ENCODE data around the gene C1orf141.

Gene C1orf141

DNA sequence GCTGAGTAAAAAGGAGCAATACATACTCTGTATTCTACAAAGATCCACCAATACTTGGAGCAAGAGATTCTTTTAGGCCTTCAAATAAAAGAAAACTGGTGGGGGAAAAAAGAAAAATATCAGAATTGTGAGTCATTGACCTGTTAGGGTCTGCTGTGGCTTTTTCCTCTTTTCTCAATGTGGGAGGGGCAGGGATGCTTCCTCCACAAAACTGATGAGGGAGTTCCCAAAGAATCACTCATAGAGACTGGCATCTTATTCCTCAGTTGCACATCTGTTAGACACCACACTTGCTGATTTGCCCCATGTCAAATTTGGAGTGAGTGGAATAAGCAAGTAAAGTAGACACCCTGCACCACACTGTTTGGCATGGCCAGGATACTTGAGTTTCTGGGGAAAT is 16.6 kb downstream of the C1orf141 start:
- H3K9me2 ChIP-seq (replicated peaks; ENCODE audit: insufficient read depth, low read length), result no peaks in the 10 kb centered on the region
- no peaks in the 10 kb centered on the region for H4K20me1 ChIP-seq (ENCODE audit: insufficient read depth, low read length)
- TF ChIP-seq EZH2phosphoT487 (IDR thresholded peaks at IDR 0.05; ENCODE audit: low read length) (no peak), EZH2 (optimal IDR thresholded peaks at IDR 0.05; ENCODE audit: low read depth, low read length) (no peak)
- TF ChIP-seq, protein P1, sequence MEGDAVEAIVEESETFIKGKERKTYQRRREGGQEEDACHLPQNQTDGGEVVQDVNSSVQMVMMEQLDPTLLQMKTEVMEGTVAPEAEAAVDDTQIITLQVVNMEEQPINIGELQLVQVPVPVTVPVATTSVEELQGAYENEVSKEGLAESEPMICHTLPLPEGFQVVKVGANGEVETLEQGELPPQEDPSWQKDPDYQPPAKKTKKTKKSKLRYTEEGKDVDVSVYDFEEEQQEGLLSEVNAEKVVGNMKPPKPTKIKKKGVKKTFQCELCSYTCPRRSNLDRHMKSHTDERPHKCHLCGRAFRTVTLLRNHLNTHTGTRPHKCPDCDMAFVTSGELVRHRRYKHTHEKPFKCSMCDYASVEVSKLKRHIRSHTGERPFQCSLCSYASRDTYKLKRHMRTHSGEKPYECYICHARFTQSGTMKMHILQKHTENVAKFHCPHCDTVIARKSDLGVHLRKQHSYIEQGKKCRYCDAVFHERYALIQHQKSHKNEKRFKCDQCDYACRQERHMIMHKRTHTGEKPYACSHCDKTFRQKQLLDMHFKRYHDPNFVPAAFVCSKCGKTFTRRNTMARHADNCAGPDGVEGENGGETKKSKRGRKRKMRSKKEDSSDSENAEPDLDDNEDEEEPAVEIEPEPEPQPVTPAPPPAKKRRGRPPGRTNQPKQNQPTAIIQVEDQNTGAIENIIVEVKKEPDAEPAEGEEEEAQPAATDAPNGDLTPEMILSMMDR (IDR thresholded peaks at IDR 0.05; ENCODE audit: low read length), result no peak
- H3K9me3 ChIP-seq (replicated peaks; ENCODE audit: insufficient read depth, low read length), result no peaks in the 10 kb centered on the region
- no peak overlapping the region for H2AFZ ChIP-seq (ENCODE audit: low read length)
- no peak overlapping the region for H3K4me2 ChIP-seq (ENCODE audit: low read depth, low read length)
- H3K27me3 ChIP-seq (replicated peaks; ENCODE audit: insufficient read depth, low read length), result no peaks in the 10 kb centered on the region
- H3F3A ChIP-seq (ENCODE audit: insufficient read depth, low read length), result no peaks in the 10 kb centered on the region
- H3K9ac ChIP-seq (ENCODE audit: low read length), result no peak overlapping the region
- no peaks in the 10 kb centered on the region for H3K4me1 ChIP-seq (ENCODE audit: low read length)
- H3K27ac ChIP-seq (ENCODE audit: low read length), result no peak overlapping the region
- H3K36me3 ChIP-seq (replicated peaks; ENCODE audit: insufficient read depth, low read length), result no peaks in the 10 kb centered on the region
- DNase-seq, result no peak
- H3K4me3 ChIP-seq (ENCODE audit: low read length), result no peak overlapping the region
- no peaks in the 10 kb centered on the region for H3K79me2 ChIP-seq (ENCODE audit: low read length)

DNA sequence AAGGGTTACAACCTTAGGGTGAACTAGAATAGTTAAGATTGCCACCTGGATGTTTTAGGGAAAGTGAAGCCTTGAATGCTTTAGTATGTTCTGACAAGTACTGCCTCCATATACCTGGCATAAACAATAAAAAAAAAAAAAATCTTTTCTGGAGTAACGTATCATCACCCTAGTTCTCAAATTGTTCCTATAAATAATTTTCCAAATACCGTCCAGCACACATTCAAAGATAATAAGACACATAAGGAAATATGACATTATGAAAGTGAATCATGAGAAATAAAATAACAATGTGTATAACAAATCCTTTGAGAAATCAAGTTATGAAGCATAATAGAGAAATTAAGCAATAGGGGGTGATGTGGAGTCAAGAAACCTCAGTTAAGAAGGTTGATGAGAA is 20.6 kb downstream of the C1orf141 start:
- Histone ChIP-seq H3K79me2 (ENCODE audit: low read length) (no peaks in the 10 kb centered on the region), H3K27me3 (replicated peaks; ENCODE audit: insufficient read depth, low read length) (no peaks in the 10 kb centered on the region), H3K4me3 (ENCODE audit: low read length) (no peak overlapping the region), H3K9me3 (replicated peaks; ENCODE audit: insufficient read depth, low read length) (no peaks in the 10 kb centered on the region), H3K27ac (ENCODE audit: low read length) (no peak overlapping the region), H3K4me1 (ENCODE audit: low read length) (peaks cover 4% of the 10 kb centered on the region; the same call in 1 of the 2 replicates), H3K9me2 (replicated peaks; ENCODE audit: insufficient read depth, low read length) (no peaks in the 10 kb centered on the region), H3K4me2 (ENCODE audit: low read depth, low read length) (no peak overlapping the region), H3K36me3 (replicated peaks; ENCODE audit: insufficient read depth, low read length) (no peaks in the 10 kb centered on the region), H4K20me1 (ENCODE audit: insufficient read depth, low read length) (no peaks in the 10 kb centered on the region), H3F3A (ENCODE audit: insufficient read depth, low read length) (no peaks in the 10 kb centered on the region), H2AFZ (ENCODE audit: low read length) (no peak overlapping the region), H3K9ac (ENCODE audit: low read length) (no peak overlapping the region)
- DNase-seq, result no peak
- TF ChIP-seq EZH2 (optimal IDR thresholded peaks at IDR 0.05; ENCODE audit: low read depth, low read length) (no peak), EZH2phosphoT487 (IDR thresholded peaks at IDR 0.05; ENCODE audit: low read length) (no peak)
- TF ChIP-seq, protein P1 (IDR thresholded peaks at IDR 0.05; ENCODE audit: low read length), result no peak

DNA sequence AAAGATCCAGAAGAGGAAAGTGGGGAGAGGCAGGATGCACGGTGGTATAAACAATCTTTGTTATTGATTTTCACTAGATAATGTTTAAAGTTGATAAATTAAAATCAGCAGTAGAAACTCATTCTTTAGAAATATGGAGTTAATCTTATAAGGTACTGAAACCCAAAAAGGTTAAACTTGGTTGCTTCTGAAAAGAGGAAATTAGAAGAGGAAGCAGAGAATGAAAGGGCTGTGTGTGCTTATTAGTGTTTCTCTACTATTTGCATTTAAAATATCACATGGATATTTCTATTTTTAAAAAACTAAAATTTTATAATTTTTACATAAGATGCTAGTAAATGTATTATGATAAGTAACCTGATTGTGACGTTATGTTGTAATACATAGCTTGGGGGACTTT is 24.4 kb downstream of the C1orf141 start:
- no peaks in the 10 kb centered on the region for H4K20me1 ChIP-seq (ENCODE audit: insufficient read depth, low read length)
- no peaks in the 10 kb centered on the region for H3F3A ChIP-seq (ENCODE audit: insufficient read depth, low read length)
- H3K4me3 ChIP-seq (ENCODE audit: low read length), result no peak overlapping the region
- no peak overlapping the region for H3K9ac ChIP-seq (ENCODE audit: low read length)
- H3K27me3 ChIP-seq (replicated peaks; ENCODE audit: insufficient read depth, low read length), result no peaks in the 10 kb centered on the region
- H3K9me3 ChIP-seq (replicated peaks; ENCODE audit: insufficient read depth, low read length), result no peaks in the 10 kb centered on the region
- H2AFZ ChIP-seq (ENCODE audit: low read length), result no peak overlapping the region
- TF ChIP-seq EZH2phosphoT487 (IDR thresholded peaks at IDR 0.05; ENCODE audit: low read length) (no peak), EZH2 (optimal IDR thresholded peaks at IDR 0.05; ENCODE audit: low read depth, low read length) (no peak)
- TF ChIP-seq, protein P1 (IDR thresholded peaks at IDR 0.05; ENCODE audit: low read length), result no peak
- no peaks in the 10 kb centered on the region for H3K36me3 ChIP-seq (replicated peaks; ENCODE audit: insufficient read depth, low read length)
- no peak overlapping the region for H3K27ac ChIP-seq (ENCODE audit: low read length)
- H3K4me1 ChIP-seq (ENCODE audit: low read length), result peaks cover 4% of the 10 kb centered on the region; the same call in 1 of the 2 replicates
- no peaks in the 10 kb centered on the region for H3K79me2 ChIP-seq (ENCODE audit: low read length)
- no peaks in the 10 kb centered on the region for H3K9me2 ChIP-seq (replicated peaks; ENCODE audit: insufficient read depth, low read length)
- DNase-seq, result no peak
- H3K4me2 ChIP-seq (ENCODE audit: low read depth, low read length), result no peak overlapping the region
